Ovary (tissue), 9 donors: ENCODE results near the gene CA10. TPM values are rescaled to one million over a fixed set of nuclear protein-coding genes. Genes with fewer than 3 reads are reported as not detected.

ENCODE experiments used
- DNase-seq, 5 donors: peaks; one replicate each; pipeline ENCODE4 v3.0.0-alpha.2; 2019 to 2020
- H3K27ac ChIP-seq, 2 donors: fragments of 200-600 bp; one replicate each; pipeline versions ENCODE4 v1.5.1 to v1.8.0; 2019 to 2022
- H3K27me3 ChIP-seq: fragments of 200-600 bp; one replicate; pipeline ENCODE4 v1.8.0; 2022
- H3K36me3 ChIP-seq: fragments of 200-600 bp; sonication (generic); one replicate; pipeline ENCODE4 v1.5.1; 2019
- H3K4me1 ChIP-seq: one replicate; pipeline ENCODE4 v1.8.1; 2013; ENCODE audit warnings: mild to moderate bottlenecking, moderate library complexity; ENCODE audit not compliant: insufficient read depth
- H3K4me3 ChIP-seq: fragments of 200-600 bp; sonication (generic); one replicate; pipeline ENCODE4 v1.5.1; 2017
- H3K9me3 ChIP-seq, 2 donors: fragments of 200-600 bp in 1 of 2; sonication (generic) in 1 of 2; one replicate each; pipeline versions ENCODE4 v1.5.1 to v1.8.1; 2013 to 2019; ENCODE audit warnings: mild to moderate bottlenecking in 1 of 2, moderate library complexity in 1 of 2
- CTCF ChIP-seq, 3 donors: fragments of 450-650 bp in 2 of 3; fragments of 200-600 bp in 1 of 3; IDR thresholded peaks; one replicate each; pipeline versions ENCODE4 v1.5.1 to v1.8.0; 2016 to 2022; ENCODE audit warnings: antibody characterized with exemption in 3 of 3, mild to moderate bottlenecking in 1 of 3
- EP300 ChIP-seq: sonication (generic); formaldehyde crosslinking; IDR thresholded peaks from one replicate; pipeline ENCODE4 v1.6.1; 2017; ENCODE audit warnings: antibody characterized with exemption
- POLR2A ChIP-seq: fragments of 450-650 bp; IDR thresholded peaks from one replicate; pipeline ENCODE4 v1.6.1; 2017; ENCODE audit warnings: antibody characterized with exemption, mild to moderate bottlenecking, moderate library complexity
- WGBS, 3 donors: extraction: QIAGEN DNeasy Blood & Tissue Kit in 1 of 3; methylation state at CpG; one replicate each; pipeline versions ENCODE4 v1.1.5 to v1.1.7; 2013 to 2017; 5-methylcytosine and 5-hydroxymethylcytosine counted together
- intact Hi-C, 4 donors: fragments of 100-400 bp; cut with DNase I; formaldehyde crosslinking; loops; one replicate each; pipeline versions ENCODE4 v1.11.0 to v1.15.1; 2022 to 2023
- polyA plus RNA-seq, 2 donors: library from polyadenylated mRNA; stranded (reverse); fragments of 200-250 nt in 1 of 2; fragments of 350-450 nt in 1 of 2; fragmentation: Illumina TruSeq in 1 of 2; extraction: RNeasy Lipid Tissue Mini Kit (QIAGEN cat#74804) in 1 of 2; gene quantifications; one replicate each; pipeline ENCODE4 v1.2.3, GENCODE V29; 2013 to 2014
- total RNA-seq, 7 donors: library from RNA; depleted of rRNA in 2 of 7; stranded (reverse); fragments of >200 nt in 2 of 7; fragmentation: NEBNext Ultra II Directional in 3 of 7; extraction: Animal tissue kit (Norgen Biotek cat#: 25700) in 3 of 7; gene quantifications; one replicate each; pipeline versions ENCODE4 v1.1.0 to v1.2.4, GENCODE V29; 2016 to 2023
- donor health status: DM: no; HTN: no; CAD: no; lungs with moderate emphysema.
- donor health status: DM: no; HTN: no; CAD: no.
- donor health status: Bipolar disorder and iron deficiency.
- donor health status: DM: yes; HTN: yes; CAD: no.
- donor health status: DM: no; HTN: no; CAD: no.
- donor health status: DM: yes; HTN: yes; CAD: no.

Gene CA10
- total and polyA plus RNA-seq, 9 donors = 0.34 to 4.3 (median 1.2) TPM; not detected in 2

GRCh38 chr17:52036416-52036815, 122.1 kb downstream of the CA10 start:
- Histone ChIP-seq H3K4me3 (no peak overlapping the region), H3K9me3 (no peaks in the 10 kb centered on the region), H3K27me3 (no peaks in the 10 kb centered on the region), H3K4me1 (no peaks in the 10 kb centered on the region), H3K27ac (no peak overlapping the region), H3K36me3 (no peaks in the 10 kb centered on the region)
- DNase-seq = no peak
- TF ChIP-seq CTCF (IDR thresholded peaks at IDR 0.05) (no peak), POLR2A (no peak), EP300 (no peak)
- intact Hi-C loops = no loop called here

- WGBS, 3 donors = 92 to 94% (median 93%) methylated on average over 6 of the region's 6 CpGs
- H3K9me3 ChIP-seq = no peaks in the 10 kb centered on the region
- DNase-seq = no peak
- TF ChIP-seq EP300 (no peak), POLR2A (no peak), CTCF (IDR thresholded peaks at IDR 0.05) (no peak)
- H3K27ac ChIP-seq = no peak overlapping the region
- H3K4me1 ChIP-seq = no peaks in the 10 kb centered on the region
- H3K36me3 ChIP-seq = no peaks in the 10 kb centered on the region
- no peaks in the 10 kb centered on the region for H3K27me3 ChIP-seq
- no peak overlapping the region for H3K4me3 ChIP-seq
- intact Hi-C loops = no loop called here
Observed at GRCh38 chr17:52035336-52035915, 123.1 kb downstream of the CA10 start.

- Histone ChIP-seq H3K4me1 (peaks cover 2% of the 10 kb centered on the region), H3K36me3 (no peaks in the 10 kb centered on the region), H3K9me3 (no peaks in the 10 kb centered on the region), H3K27ac (no peak overlapping the region), H3K4me3 (no peak overlapping the region), H3K27me3 (no peaks in the 10 kb centered on the region)
- intact Hi-C loops = no loop called here
- WGBS, 3 donors = 80 to 84% (median 83%) methylated on average over 3 of the region's 3 CpGs
- no peak for DNase-seq
- TF ChIP-seq POLR2A (no peak), CTCF (IDR thresholded peaks at IDR 0.05) (no peak), EP300 (no peak)
Observed at GRCh38 chr17:52032454-52032853, 126.1 kb downstream of the CA10 start.

- TF ChIP-seq POLR2A (no peak), EP300 (no peak), CTCF (IDR thresholded peaks at IDR 0.05) (no peak)
- WGBS, 3 donors = 52 to 65% (median 55%) methylated on average over 3 of the region's 3 CpGs
- no peaks in the 10 kb centered on the region for H3K9me3 ChIP-seq
- no peaks in the 10 kb centered on the region for H3K27me3 ChIP-seq
- intact Hi-C loops = no loop called here
- H3K36me3 ChIP-seq = no peaks in the 10 kb centered on the region
- no peak for DNase-seq
- H3K4me1 ChIP-seq = peaks cover 4% of the 10 kb centered on the region
- H3K4me3 ChIP-seq = no peak overlapping the region
- H3K27ac ChIP-seq = no peak overlapping the region
Observed at GRCh38 chr17:52030052-52030451, 128.5 kb downstream of the CA10 start.
